ENCODE data around the gene POLD3.

- TF ChIP-seq CTCF (IDR thresholded peaks at IDR 0.05) (no peak), POLR2A (IDR thresholded peaks at IDR 0.05) (no peak)
These were observed 87.8 kb downstream of the POLD3 start for GRCh38 chr11:74680035-74680671.

Data from esophagus squamous epithelium (tissue), 4 donors.